Keratinocyte (primary cell): ENCODE results near the gene NCK1. TPM values are rescaled to one million over a fixed set of nuclear protein-coding genes. Genes with fewer than 3 reads are reported as not detected.

Experiments
- DNase-seq: peaks from one replicate; pipeline ENCODE4 v3.0.0-alpha.2; 2011; ENCODE audit warnings: low read depth, missing footprints, low spot score
- FAIRE-seq: peaks from 2 replicates; lab custom pipeline; 2011; peaks lifted over from hg19 to GRCh38; lab: Jason Lieb, UNC
- H2AFZ ChIP-seq: 2 replicates; pipeline ENCODE4 v1.6.0; 2012; ENCODE audit warnings: low read length, control low read depth, inconsistent platforms; ENCODE audit not compliant: control insufficient read depth
- H3K27ac ChIP-seq: 2 replicates; pipeline ENCODE4 v1.5.1; 2011; ENCODE audit warnings: low read length; ENCODE audit not compliant: control insufficient read depth, insufficient read depth
- H3K27me3 ChIP-seq: 3 replicates; pipeline ENCODE4 v1.6.0; 2011; ENCODE audit warnings: low read length; ENCODE audit not compliant: control insufficient read depth, insufficient read depth; ENCODE audit errors: extremely low read depth
- H3K36me3 ChIP-seq, 2 experiments: 2 replicates in 1 of 2; 3 replicates in 1 of 2; pipeline ENCODE4 v1.5.1; 2011; ENCODE audit warnings: low read length in 2 of 2, mild to moderate bottlenecking in 1 of 2; ENCODE audit not compliant: control insufficient read depth in 2 of 2, insufficient read depth in 2 of 2; ENCODE audit errors: extremely low read depth in 1 of 2
- H3K4me1 ChIP-seq: 3 replicates; pipeline ENCODE4 v1.5.1; 2011; ENCODE audit warnings: low read length; ENCODE audit not compliant: control insufficient read depth, insufficient read depth; ENCODE audit errors: extremely low read depth
- H3K4me2 ChIP-seq: 3 replicates; pipeline ENCODE4 v1.6.0; 2011; ENCODE audit warnings: low read depth, low read length; ENCODE audit not compliant: control insufficient read depth, insufficient read depth; ENCODE audit errors: extremely low read depth
- H3K4me3 ChIP-seq, 3 experiments: fragments of 200-600 bp in 1 of 3; sonication (generic) in 1 of 3; 2 replicates in 2 of 3; 3 replicates in 1 of 3; pipeline ENCODE4 v1.5.1; 2011 to 2016; ENCODE audit warnings: low read length in 3 of 3, mild to moderate bottlenecking in 3 of 3, control low read depth in 2 of 3, inconsistent platforms in 1 of 3, low read depth in 1 of 3, mixed read lengths in 1 of 3, mixed run types in 1 of 3, moderate library complexity in 1 of 3; ENCODE audit not compliant: control insufficient read depth in 2 of 3, insufficient read depth in 2 of 3; ENCODE audit errors: extremely low read depth in 1 of 3
- H3K79me2 ChIP-seq: 2 replicates; pipeline ENCODE4 v1.6.0; 2012; ENCODE audit warnings: low read length; ENCODE audit not compliant: control insufficient read depth, insufficient read depth
- H3K9ac ChIP-seq: 3 replicates; pipeline ENCODE4 v1.6.0; 2011; ENCODE audit warnings: low read length; ENCODE audit not compliant: control insufficient read depth, insufficient read depth; ENCODE audit errors: extremely low read depth
- H3K9me1 ChIP-seq: 3 replicates; pipeline ENCODE4 v1.6.0; 2011; ENCODE audit warnings: low read length; ENCODE audit not compliant: control insufficient read depth, insufficient read depth; ENCODE audit errors: extremely low read depth
- H3K9me3 ChIP-seq: 2 replicates; pipeline ENCODE4 v1.5.1; 2012; ENCODE audit warnings: low read depth, low read length; ENCODE audit not compliant: control insufficient read depth
- H4K20me1 ChIP-seq: 3 replicates; pipeline ENCODE4 v1.6.0; 2011; ENCODE audit warnings: low read length; ENCODE audit not compliant: control insufficient read depth, insufficient read depth; ENCODE audit errors: extremely low read depth
- CTCF ChIP-seq, 3 experiments: IDR thresholded peaks in 1 of 3; conservative IDR thresholded peaks in 1 of 3; optimal IDR thresholded peaks in 1 of 3; 2 replicates in 2 of 3; 3 replicates in 1 of 3; pipeline versions ENCODE3 to v1.5.1; 2011; ENCODE audit warnings: low read length in 3 of 3, mild to moderate bottlenecking in 3 of 3, moderate library complexity in 2 of 3, control low read depth in 1 of 3, inconsistent platforms in 1 of 3; ENCODE audit not compliant: insufficient read depth in 2 of 3; ENCODE audit errors: extremely low read depth in 1 of 3
- EZH2 ChIP-seq: IDR thresholded peaks from one replicate; pipeline ENCODE4 v1.6.1; 2012; ENCODE audit warnings: inconsistent platforms, mild to moderate bottlenecking, low read length, moderate library complexity
- dilution Hi-C: fragments of 300-500 bp; cut with MboI; formaldehyde crosslinking; loops from one replicate; pipeline ENCODE4 v1.7.0; 2020; ENCODE audit warnings: low sequenced_read_pairs; ENCODE audit not compliant: extremely low pct_ligation_motif_present
- polyA plus RNA-seq, 5 experiments: library from polyadenylated mRNA; depleted of rRNA in 3 of 5; stranded (reverse) in 3 of 5; stranded (forward) in 1 of 5; unstranded in 1 of 5; fragments of >200 nt; gene quantifications; 1 replicate in 1 of 5; 2 replicates in 3 of 5; 3 replicates in 1 of 5; pipeline versions ENCODE4 v1.2.1 to v1.2.3, GENCODE V29; 2011 to 2012; ENCODE audit warnings: missing spikeins in 2 of 5, low read depth in 1 of 5, low replicate concordance in 1 of 5

Gene NCK1
- polyA plus RNA-seq, 1 donor (not counting 4 experiments of a cell fraction or from before 2014, with no cell fraction given): 57.9 TPM

- Histone ChIP-seq H3K4me3 (no peak overlapping the region), H3K27ac (peak overlapping the region; percentile 39), H3K4me1 (peaks cover 58% of the 10 kb centered on the region), H3K9me1 (no peaks in the 10 kb centered on the region), H3K4me2 (peak overlapping the region; percentile 70), H3K9me3 (no peaks in the 10 kb centered on the region), H3K79me2 (peaks cover 20% of the 10 kb centered on the region), H3K36me3 (peaks cover 0 to 8% of the 10 kb centered on the region in 2 experiments), H3K27me3 (no peaks in the 10 kb centered on the region), H4K20me1 (no peaks in the 10 kb centered on the region), H3K9ac (no peak overlapping the region), H2AFZ (peak overlapping the region; percentile 12)
- peak; percentile 82 for FAIRE-seq
- DNase-seq: no peak
- dilution Hi-C loops: no loop called here
- TF ChIP-seq CTCF (optimal IDR thresholded peaks at IDR 0.05 in 1 of 3, IDR thresholded peaks at IDR 0.05 in 1 of 3, conservative IDR thresholded peaks at IDR 0.05 in 1 of 3; ENCODE audit: extremely low read depth in 1 of 3, insufficient read depth in 2 of 3, low read length in 3 of 3): no peak
- no peak for TF ChIP-seq EZH2
These were observed 93.8 kb downstream of the NCK1 start for GRCh38 chr3:136955813-136956212.

GRCh38 chr3:136956971-136957370 is 95.0 kb downstream of the NCK1 start:
- Histone ChIP-seq H3K79me2 (peaks cover 22% of the 10 kb centered on the region), H2AFZ (no peak overlapping the region), H3K36me3 (peaks cover 0 to 8% of the 10 kb centered on the region in 2 experiments), H3K9ac (no peak overlapping the region), H3K27ac (peak overlapping the region; percentile 99), H3K9me3 (no peaks in the 10 kb centered on the region), H3K4me3 (no peak overlapping the region), H3K27me3 (no peaks in the 10 kb centered on the region), H3K4me1 (peaks cover 58% of the 10 kb centered on the region), H4K20me1 (no peaks in the 10 kb centered on the region), H3K4me2 (peak overlapping the region; percentile 99), H3K9me1 (no peaks in the 10 kb centered on the region)
- TF ChIP-seq CTCF (optimal IDR thresholded peaks at IDR 0.05 in 1 of 3, IDR thresholded peaks at IDR 0.05 in 1 of 3, conservative IDR thresholded peaks at IDR 0.05 in 1 of 3; ENCODE audit: extremely low read depth in 1 of 3, insufficient read depth in 2 of 3, low read length in 3 of 3) (no peak), EZH2 (no peak)
- dilution Hi-C loops: no loop called here
- FAIRE-seq: no peak
- no peak for DNase-seq
